Progenitor cell of endocrine pancreas (in vitro differentiated cells): ENCODE measurements around the gene VNN1. TPM values are rescaled to one million over a fixed set of nuclear protein-coding genes. Genes with fewer than 3 reads are reported as not detected.
A peak's percentile ranks its signal among the peaks of the same experiment; 100 is the strongest.

Experiments
- DNase-seq: peaks from one replicate; pipeline ENCODE4 v3.0.0; 2021; ENCODE audit warnings: low spot score; ENCODE audit not compliant: unreplicated experiment
- H3K27ac Mint-ChIP-seq: 2 replicates; pipeline ENCODE4 v1.8.0; 2021; ENCODE audit warnings: mild to moderate bottlenecking, moderate library complexity, mixed read lengths
- H3K27me3 Mint-ChIP-seq: 2 replicates; pipeline ENCODE4 v1.8.0; 2021; ENCODE audit warnings: mixed read lengths
- H3K36me3 Mint-ChIP-seq: 2 replicates; pipeline ENCODE4 v1.8.0; 2022; ENCODE audit warnings: mixed read lengths; ENCODE audit not compliant: insufficient read depth
- H3K4me1 Mint-ChIP-seq: 2 replicates; pipeline ENCODE4 v1.8.0; 2021; ENCODE audit warnings: low read depth, mixed read lengths
- H3K4me3 Mint-ChIP-seq: 2 replicates; pipeline ENCODE4 v1.8.0; 2021; ENCODE audit warnings: low read depth, mild to moderate bottlenecking, moderate library complexity, mixed read lengths
- H3K9me3 Mint-ChIP-seq: 2 replicates; pipeline ENCODE4 v1.8.0; 2021; ENCODE audit warnings: low read depth, mixed read lengths
- CTCF ChIP-seq: fragments of 200-600 bp; sonication (generic); IDR thresholded peaks from one replicate; pipeline ENCODE4 v1.5.0; 2021; ENCODE audit warnings: antibody characterized with exemption, mild to moderate bottlenecking; ENCODE audit not compliant: unreplicated experiment
- total RNA-seq: library from RNA; stranded (reverse); gene quantifications from 2 replicates; pipeline ENCODE4 v1.2.1, GENCODE V29; 2021

The VNN1 gene
- total RNA-seq, 1 donor from 2014 or later = not detected

- Mint-ChIP-seq H3K27me3 (peaks cover 12% of the 10 kb centered on the region), H3K4me3 (no peak overlapping the region), H3K4me1 (no peaks in the 10 kb centered on the region), H3K9me3 (no peaks in the 10 kb centered on the region), H3K27ac (no peak overlapping the region), H3K36me3 (no peaks in the 10 kb centered on the region)
- DNase-seq = no peak
- no peak for TF ChIP-seq CTCF
Observed at GRCh38 chr6:132746048-132746447, 32.2 kb upstream of the VNN1 start.

- peaks cover 15% of the 10 kb centered on the region for H3K27me3 Mint-ChIP-seq
- H3K4me3 Mint-ChIP-seq = no peak overlapping the region
- H3K9me3 Mint-ChIP-seq = peaks cover 9% of the 10 kb centered on the region
- no peak for DNase-seq
- H3K36me3 Mint-ChIP-seq = no peaks in the 10 kb centered on the region
- no peak overlapping the region for H3K27ac Mint-ChIP-seq
- no peak for TF ChIP-seq CTCF
- no peaks in the 10 kb centered on the region for H3K4me1 Mint-ChIP-seq
Observed at GRCh38 chr6:132742495-132742894, 28.6 kb upstream of the VNN1 start.

- no peak for TF ChIP-seq CTCF
- no peak overlapping the region for H3K4me3 Mint-ChIP-seq
- H3K27me3 Mint-ChIP-seq = peaks cover 15% of the 10 kb centered on the region
- peaks cover 12% of the 10 kb centered on the region for H3K9me3 Mint-ChIP-seq
- no peaks in the 10 kb centered on the region for H3K36me3 Mint-ChIP-seq
- no peak for DNase-seq
- H3K4me1 Mint-ChIP-seq = peaks cover 4% of the 10 kb centered on the region
- H3K27ac Mint-ChIP-seq = no peak overlapping the region
Observed at GRCh38 chr6:132741281-132741680, 27.4 kb upstream of the VNN1 start.

GRCh38 chr6:132736239-132736638 lies 22.4 kb upstream of the VNN1 start:
- H3K4me1 Mint-ChIP-seq = peaks cover 7% of the 10 kb centered on the region
- peaks cover 18% of the 10 kb centered on the region for H3K9me3 Mint-ChIP-seq
- no peak overlapping the region for H3K4me3 Mint-ChIP-seq
- TF ChIP-seq CTCF = no peak
- H3K27ac Mint-ChIP-seq = no peak overlapping the region
- DNase-seq = no peak
- H3K27me3 Mint-ChIP-seq = peaks cover 7% of the 10 kb centered on the region
- no peaks in the 10 kb centered on the region for H3K36me3 Mint-ChIP-seq

- Mint-ChIP-seq H3K9me3 (peaks cover 17% of the 10 kb centered on the region), H3K36me3 (no peaks in the 10 kb centered on the region), H3K4me1 (peaks cover 7% of the 10 kb centered on the region), H3K4me3 (no peak overlapping the region), H3K27ac (no peak overlapping the region), H3K27me3 (peaks cover 7% of the 10 kb centered on the region)
- no peak for DNase-seq
- TF ChIP-seq CTCF = peak; percentile 20
Observed at GRCh38 chr6:132734694-132735236, 20.9 kb upstream of the VNN1 start.
